ENCODE results near the gene LRBA.
"Not testable (repeated sequence)": the region's sequence is repeated elsewhere in the genome, so short reads cannot be mapped to it uniquely, and the experiment has no call there.

The LRBA gene

GRCh38 chr4:150681063-150681462 lies 334.0 kb downstream of the LRBA start:
- H3K36me3 ChIP-seq, result no peaks in the 10 kb centered on the region
- no peaks in the 10 kb centered on the region for H3K27me3 ChIP-seq
- H3K9ac ChIP-seq, result no peak overlapping the region
- H3K27ac ChIP-seq, result no peak overlapping the region
- H3K4me3 ChIP-seq, result no peak overlapping the region
- H4K20me1 ChIP-seq, result no peaks in the 10 kb centered on the region
- no peak overlapping the region for H3K4me2 ChIP-seq
- no peaks in the 10 kb centered on the region for H3K9me3 ChIP-seq
- no peak for TF ChIP-seq Cebpa-rat (IDR thresholded peaks at IDR 0.05)
- H3K4me1 ChIP-seq, result peaks cover 10% of the 10 kb centered on the region

GRCh38 chr4:150680651-150681050 lies 334.4 kb downstream of the LRBA start:
- no peak overlapping the region for H3K4me2 ChIP-seq
- no peak for TF ChIP-seq Cebpa-rat (IDR thresholded peaks at IDR 0.05)
- no peak overlapping the region for H3K9ac ChIP-seq
- H3K4me1 ChIP-seq, result peaks cover 10% of the 10 kb centered on the region
- no peaks in the 10 kb centered on the region for H3K36me3 ChIP-seq
- H3K27me3 ChIP-seq, result no peaks in the 10 kb centered on the region
- no peak overlapping the region for H3K4me3 ChIP-seq
- H4K20me1 ChIP-seq, result no peaks in the 10 kb centered on the region
- H3K27ac ChIP-seq, result no peak overlapping the region
- H3K9me3 ChIP-seq, result no peaks in the 10 kb centered on the region

GRCh38 chr4:150679765-150680343 lies 335.2 kb downstream of the LRBA start:
- TF ChIP-seq Cebpa-rat (IDR thresholded peaks at IDR 0.05), result no peak
- no peaks in the 10 kb centered on the region for H3K36me3 ChIP-seq
- no peak overlapping the region for H3K27ac ChIP-seq
- no peaks in the 10 kb centered on the region for H4K20me1 ChIP-seq
- no peaks in the 10 kb centered on the region for H3K27me3 ChIP-seq
- no peak overlapping the region for H3K4me3 ChIP-seq
- peaks cover 10% of the 10 kb centered on the region for H3K4me1 ChIP-seq
- no peak overlapping the region for H3K9ac ChIP-seq
- H3K4me2 ChIP-seq, result no peak overlapping the region
- H3K9me3 ChIP-seq, result no peaks in the 10 kb centered on the region

GRCh38 chr4:150679018-150679764 lies 335.9 kb downstream of the LRBA start:
- no peak for TF ChIP-seq Cebpa-rat (IDR thresholded peaks at IDR 0.05)
- Histone ChIP-seq H4K20me1 (no peaks in the 10 kb centered on the region), H3K4me1 (peaks cover 10% of the 10 kb centered on the region), H3K36me3 (no peaks in the 10 kb centered on the region), H3K4me2 (no peak overlapping the region), H3K27me3 (no peaks in the 10 kb centered on the region), H3K4me3 (no peak overlapping the region), H3K9ac (no peak overlapping the region), H3K9me3 (no peaks in the 10 kb centered on the region), H3K27ac (no peak overlapping the region)

GRCh38 chr4:150673793-150674192 lies 341.3 kb downstream of the LRBA start:
- H3K4me2 ChIP-seq, result no peak overlapping the region
- H3K27ac ChIP-seq, result no peak overlapping the region

GRCh38 chr4:150668824-150669223 lies 346.3 kb downstream of the LRBA start:
- H3K4me3 ChIP-seq, result no peak overlapping the region
- no peaks in the 10 kb centered on the region for H3K36me3 ChIP-seq
- H3K9ac ChIP-seq, result no peak overlapping the region
- H3K27ac ChIP-seq, result no peak overlapping the region
- H3K9me3 ChIP-seq, result no peaks in the 10 kb centered on the region
- TF ChIP-seq Cebpa-rat (IDR thresholded peaks at IDR 0.05), result no peak
- no peaks in the 10 kb centered on the region for H3K4me1 ChIP-seq
- H3K4me2 ChIP-seq, result no peak overlapping the region
- H4K20me1 ChIP-seq, result no peaks in the 10 kb centered on the region
- no peaks in the 10 kb centered on the region for H3K27me3 ChIP-seq

More at GRCh38 chr4:150673793-150674192, 341.3 kb downstream of the LRBA start:
- Histone ChIP-seq H3K4me3 (no peak overlapping the region), H3K36me3 (no peaks in the 10 kb centered on the region), H4K20me1 (no peaks in the 10 kb centered on the region), H3K9me3 (no peaks in the 10 kb centered on the region), H3K9ac (no peak overlapping the region), H3K27me3 (no peaks in the 10 kb centered on the region), H3K4me1 (no peaks in the 10 kb centered on the region)
- no peak for TF ChIP-seq Cebpa-rat (IDR thresholded peaks at IDR 0.05)

GRCh38 chr4:150664935-150665334 lies 350.1 kb downstream of the LRBA start:
- Histone ChIP-seq H3K4me1 (no peaks in the 10 kb centered on the region), H3K4me2 (no peak overlapping the region), H3K27me3 (no peaks in the 10 kb centered on the region), H3K4me3 (no peak overlapping the region), H3K27ac (no peak overlapping the region), H4K20me1 (no peaks in the 10 kb centered on the region), H3K9ac (no peak overlapping the region), H3K9me3 (no peaks in the 10 kb centered on the region), H3K36me3 (no peaks in the 10 kb centered on the region)
- no peak for TF ChIP-seq Cebpa-rat (IDR thresholded peaks at IDR 0.05)

- Histone ChIP-seq H3K27ac (no peak overlapping the region), H3K9ac (no peak overlapping the region), H3K9me3 (no peaks in the 10 kb centered on the region), H3K36me3 (no peaks in the 10 kb centered on the region), H4K20me1 (no peaks in the 10 kb centered on the region), H3K4me1 (no peaks in the 10 kb centered on the region), H3K27me3 (no peaks in the 10 kb centered on the region), H3K4me3 (no peak overlapping the region), H3K4me2 (no peak overlapping the region)
- no peak for TF ChIP-seq Cebpa-rat (IDR thresholded peaks at IDR 0.05)
These were observed 352.4 kb downstream of the LRBA start for GRCh38 chr4:150662686-150663085.

GRCh38 chr4:150661551-150661950 lies 353.5 kb downstream of the LRBA start:
- not testable (repeated sequence) for H3K4me1 ChIP-seq, H3K4me2 ChIP-seq, H3K4me3 ChIP-seq, H3K27ac ChIP-seq, H3K9me3 ChIP-seq, H3K36me3 ChIP-seq, H3K9ac ChIP-seq, H3K27me3 ChIP-seq, H4K20me1 ChIP-seq

- H3K27ac ChIP-seq, H3K36me3 ChIP-seq, H3K27me3 ChIP-seq, H3K4me2 ChIP-seq, H3K4me1 ChIP-seq, H4K20me1 ChIP-seq, H3K9me3 ChIP-seq, H3K9ac ChIP-seq, H3K4me3 ChIP-seq: not testable (repeated sequence)
These were observed 356.8 kb downstream of the LRBA start for GRCh38 chr4:150658258-150658657.
